GM18520 (cell line): ENCODE data around the gene ATF5.

ENCODE experiments used
- ATAC-seq: cut with Tn5 transposase; IDR thresholded peaks from one replicate; pipeline ENCODE4 v1.9.1; 2021; ENCODE audit not compliant: unreplicated experiment

The ATF5 gene

DNA sequence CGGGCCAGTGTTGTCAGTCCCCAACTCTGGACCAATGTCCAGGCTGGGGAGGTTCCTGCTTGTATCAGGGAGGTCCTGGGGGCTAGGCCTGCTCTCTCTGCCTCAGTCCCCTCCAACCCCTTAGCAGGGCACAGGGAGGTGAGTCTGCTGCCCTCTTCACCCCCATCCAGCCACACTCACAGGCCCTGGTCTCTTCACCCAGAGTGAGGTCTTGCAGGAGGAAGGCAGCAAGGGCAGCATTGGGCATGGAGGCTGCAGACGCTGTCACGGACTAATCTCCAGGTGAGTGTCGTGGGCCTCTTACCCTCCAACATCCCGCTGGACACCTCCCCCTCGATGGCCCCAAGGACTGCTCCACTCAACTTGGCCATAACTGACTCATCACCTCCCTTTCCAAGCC, 43.8 kb downstream of the ATF5 start:
- no peak for ATAC-seq

DNA sequence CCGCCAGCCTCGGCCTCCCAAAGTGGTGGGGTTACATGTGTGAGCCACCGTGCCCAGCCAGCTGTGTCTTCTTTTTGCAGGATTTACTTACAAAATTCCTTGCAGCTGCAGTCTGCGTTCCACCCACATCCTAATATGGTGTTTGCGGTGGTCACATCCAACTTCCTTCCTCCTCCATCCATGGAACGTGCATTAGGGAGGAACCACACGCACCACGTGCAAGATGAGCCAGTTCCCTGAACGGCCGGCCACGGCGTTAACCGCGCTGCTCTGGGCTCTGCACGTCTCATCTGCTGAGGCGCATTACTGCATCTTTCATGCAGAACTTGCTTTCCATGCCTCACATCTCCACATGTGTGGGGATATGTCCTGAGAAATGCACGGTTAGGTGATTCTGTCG, 45.0 kb downstream of the ATF5 start:
- ATAC-seq = no peak

DNA sequence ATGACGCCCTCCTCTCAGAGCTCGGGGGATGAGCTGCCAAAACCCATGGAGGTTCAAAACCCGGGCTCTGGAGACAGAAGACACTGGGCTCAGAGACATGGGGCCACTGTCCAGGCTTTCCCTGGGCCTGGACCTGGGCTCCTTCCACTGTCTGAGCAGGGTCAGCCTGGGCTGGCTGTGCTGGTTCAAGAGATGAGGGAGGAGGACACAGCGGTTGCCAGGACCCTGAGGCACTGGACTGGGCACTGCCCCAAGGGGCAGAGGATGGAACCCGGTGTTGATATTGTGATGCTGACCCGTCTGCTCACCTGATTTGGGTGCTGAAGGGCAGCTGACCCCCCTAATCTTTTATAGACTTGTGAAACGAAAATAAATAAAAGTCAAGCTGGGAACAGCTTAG, 46.0 kb downstream of the ATF5 start:
- no peak for ATAC-seq

DNA sequence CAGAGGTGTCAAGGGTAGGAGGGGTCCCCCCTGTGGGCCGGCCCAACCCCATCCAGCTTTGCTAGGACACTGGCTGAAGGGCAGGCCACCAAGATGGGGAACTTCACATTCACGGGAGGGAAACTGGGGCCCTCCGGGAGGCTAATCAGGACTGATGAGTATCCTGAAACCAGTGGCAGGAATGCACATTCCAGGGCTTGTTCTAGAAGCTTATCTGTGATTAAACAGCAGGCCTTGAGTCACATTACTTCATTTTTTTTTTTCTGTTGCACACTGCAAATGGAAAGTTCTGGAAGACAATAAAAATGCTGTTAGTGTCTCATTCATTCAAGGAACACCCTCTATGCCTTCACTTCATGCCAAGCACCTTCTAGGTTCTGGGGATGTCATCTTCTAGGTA, 47.5 kb downstream of the ATF5 start:
- no peak for ATAC-seq

DNA sequence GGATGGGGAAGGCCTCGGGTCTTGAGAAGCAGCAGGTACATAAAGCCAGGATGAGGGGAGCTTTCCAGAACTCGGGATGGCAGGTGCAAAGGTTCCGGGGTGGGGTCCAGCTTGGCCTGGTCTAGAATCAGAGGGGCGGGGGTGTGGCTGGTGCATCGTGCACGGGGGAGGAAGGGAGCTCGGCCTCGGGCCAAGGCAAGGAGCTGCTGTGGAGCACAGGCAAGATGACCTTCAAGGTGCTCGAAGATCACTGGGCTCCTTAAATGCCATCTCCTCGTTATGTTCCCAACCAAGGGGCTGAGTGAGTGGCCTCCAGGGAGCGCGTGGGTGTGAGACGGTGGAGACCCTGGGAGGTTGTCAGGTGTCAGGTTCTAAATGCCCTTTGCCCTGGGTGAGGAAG, 48.1 kb downstream of the ATF5 start:
- no peak for ATAC-seq

DNA sequence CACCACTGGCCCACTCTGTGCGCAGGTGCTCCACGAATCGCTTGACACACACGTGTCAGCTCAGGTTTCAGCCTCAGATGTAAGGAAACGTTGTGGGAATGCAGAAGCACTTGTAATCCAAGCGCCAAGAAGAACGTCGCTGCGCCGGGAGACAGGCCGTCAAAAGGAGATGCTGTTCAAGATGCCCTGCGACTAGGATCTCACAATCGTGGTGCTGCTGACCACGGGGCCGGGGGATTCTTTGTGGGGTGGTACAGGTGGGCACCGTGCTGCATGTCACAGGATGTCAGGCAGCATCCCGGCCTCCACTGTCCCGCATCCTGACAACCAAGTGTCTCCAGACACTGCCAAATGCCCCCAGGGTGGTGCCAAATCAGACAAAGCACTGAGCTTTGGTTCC, 48.9 kb downstream of the ATF5 start:
- no peak for ATAC-seq

DNA sequence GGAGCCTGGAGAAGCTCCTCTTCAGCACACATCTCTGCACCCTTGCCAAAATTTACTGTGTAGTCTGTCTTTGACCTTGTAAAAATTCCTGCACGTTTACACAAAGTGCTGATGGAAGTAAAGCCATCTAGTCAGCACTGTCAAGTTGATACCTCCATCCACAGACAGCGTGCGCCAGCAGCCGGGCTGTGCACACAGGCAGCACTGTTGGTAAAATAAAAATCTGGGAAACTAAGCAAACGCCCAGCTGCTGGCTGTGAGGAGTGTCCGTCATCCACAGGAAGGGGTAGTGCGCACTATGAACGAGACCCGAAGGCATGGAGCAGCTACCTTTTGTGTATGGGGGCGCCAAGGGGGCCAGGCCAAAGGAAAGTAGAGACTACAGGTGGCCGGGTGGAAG, 49.3 kb downstream of the ATF5 start:
- no peak for ATAC-seq

DNA sequence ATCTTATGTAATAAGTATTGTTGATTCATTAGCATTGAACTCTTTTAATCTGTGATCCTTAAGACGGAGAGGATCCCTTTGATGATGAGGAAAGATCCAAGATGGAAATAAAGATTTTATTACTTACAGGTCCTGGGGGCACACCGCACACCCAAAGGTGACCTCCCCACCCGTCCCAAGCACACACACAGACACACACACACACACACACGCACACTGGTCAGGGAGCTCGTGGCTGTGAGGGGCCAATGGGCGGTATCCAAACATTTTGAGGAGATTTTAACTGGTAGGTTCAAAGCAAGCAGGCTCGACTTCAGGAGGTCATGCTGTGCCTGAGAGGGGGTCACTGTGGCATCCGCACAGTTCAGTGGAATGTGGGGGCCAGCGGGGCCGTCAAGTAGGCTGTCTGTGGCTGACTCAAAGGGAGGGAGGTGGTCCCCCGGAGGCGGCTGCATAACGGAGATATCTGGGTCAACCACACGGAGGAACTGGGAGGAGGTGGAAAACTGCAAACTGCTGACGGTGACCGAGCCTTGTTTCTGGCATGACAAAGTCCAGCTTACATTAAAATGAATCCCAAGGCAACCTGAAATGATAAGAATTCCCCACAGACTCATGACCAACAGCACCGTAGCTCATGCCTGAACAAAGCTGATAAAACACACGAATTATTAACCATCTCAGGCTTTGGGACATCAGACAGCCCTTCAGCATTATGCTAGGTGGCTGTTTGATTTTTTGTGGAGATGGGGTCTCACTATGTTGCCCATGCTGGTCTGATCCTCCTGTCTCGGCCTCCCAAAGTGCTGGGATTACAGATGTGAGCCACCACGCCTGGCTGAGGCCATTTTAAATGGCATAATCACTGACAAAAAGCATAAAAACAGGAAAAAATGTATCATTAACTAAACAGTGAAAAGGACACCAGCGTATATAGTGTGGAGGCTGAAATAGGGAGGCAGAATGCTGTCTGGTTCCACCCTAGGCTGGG, 52.9 kb downstream of the ATF5 start:
- no peak for ATAC-seq
